HCT116 (cell line): Measurements from ENCODE around the gene MRPL41.

Source experiments
- CBX3 ChIP-seq: IDR thresholded peaks from 2 replicates; pipeline ENCODE4 v1.6.1; 2012; ENCODE audit warnings: low read depth
- CEBPB ChIP-seq: IDR thresholded peaks from 2 replicates; pipeline ENCODE4 v1.6.1; 2012; ENCODE audit warnings: low read depth
- EZH2 ChIP-seq: fragments of 200-600 bp; sonication (generic); IDR thresholded peaks from 2 replicates; pipeline ENCODE4 v1.6.1; 2017; ENCODE audit warnings: antibody characterized with exemption, mixed run types
- EZH2phosphoT487 ChIP-seq: fragments of 200-600 bp; IDR thresholded peaks from 2 replicates; pipeline ENCODE4 v1.6.1; 2018; ENCODE audit warnings: antibody characterized with exemption, borderline replicate concordance
- POLR2A ChIP-seq: IDR thresholded peaks from 2 replicates; pipeline ENCODE4 v1.7.0; 2011; ENCODE audit warnings: borderline replicate concordance; ENCODE audit not compliant: insufficient read depth, insufficient read length; ENCODE audit errors: extremely low read depth
- POLR2AphosphoS5 ChIP-seq: IDR thresholded peaks from 2 replicates; pipeline ENCODE4 v1.6.1; 2011; ENCODE audit warnings: mild to moderate bottlenecking, low read depth, low read length, moderate library complexity
- RAD21 ChIP-seq: IDR thresholded peaks from 2 replicates; pipeline ENCODE4 v1.6.1; 2012; ENCODE audit warnings: low read depth, mild to moderate bottlenecking
- SP1 ChIP-seq: IDR thresholded peaks from 2 replicates; pipeline ENCODE4 v1.6.1; 2012; ENCODE audit warnings: low read depth
- SRF ChIP-seq: IDR thresholded peaks from 2 replicates; pipeline ENCODE4 v1.6.1; 2012; ENCODE audit warnings: low read depth
- ZNF274 ChIP-seq: fragments of 200-500 bp; sonication (Bioruptor generic); IDR thresholded peaks from 2 replicates; pipeline ENCODE4 v1.6.1; 2014; ENCODE audit warnings: mild to moderate bottlenecking, low read depth, low read length, inconsistent platforms
- TF ChIP-seq, protein P1 (sequence below), 3 experiments: fragments of 200-600 bp in 1 of 3; sonication (generic) in 1 of 3; IDR thresholded peaks in 2 of 3; conservative IDR thresholded peaks in 1 of 3; 2 replicates each; pipeline ENCODE4 v1.5.1; 2012 to 2017; ENCODE audit warnings: low read depth in 2 of 3, low read length in 2 of 3, antibody characterized with exemption in 1 of 3, borderline replicate concordance in 1 of 3, control low read depth in 1 of 3, mild to moderate bottlenecking in 1 of 3, mixed read lengths in 1 of 3, mixed run types in 1 of 3, moderate library complexity in 1 of 3; ENCODE audit not compliant: insufficient read depth in 1 of 3
- TF ChIP-seq, protein P2 (sequence below): IDR thresholded peaks from 2 replicates; pipeline ENCODE4 v1.6.1; 2012; ENCODE audit warnings: low read depth

DNA sequence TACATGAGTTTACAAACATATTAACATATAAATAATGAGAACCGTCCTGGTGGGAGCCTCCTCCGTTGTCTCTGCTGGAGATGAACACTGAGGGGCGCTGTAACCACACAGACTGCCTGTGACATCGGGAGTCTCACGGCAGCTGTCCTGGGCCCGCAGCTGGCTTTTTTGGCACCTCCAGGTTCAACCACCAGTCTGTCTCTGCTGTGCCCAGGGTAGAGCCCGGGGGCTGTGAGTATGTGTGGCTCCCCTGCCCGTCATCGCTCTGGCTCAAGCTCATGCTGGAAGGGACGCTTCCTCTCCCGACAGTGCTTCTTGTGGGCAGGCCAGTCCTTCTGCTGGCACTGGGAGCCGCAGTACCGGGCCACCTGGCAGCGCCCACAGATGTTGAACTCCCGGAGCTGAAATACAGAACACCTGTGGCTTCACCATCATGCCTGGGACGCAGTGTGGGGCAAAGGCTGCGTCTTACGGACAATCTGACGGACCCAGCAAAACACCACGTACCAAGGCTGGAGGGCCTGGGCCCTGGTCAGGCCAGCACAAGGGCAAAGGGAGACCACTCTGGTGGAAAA is 30.7 kb downstream of the MRPL41 start:
- no peak for TF ChIP-seq EZH2
- TF ChIP-seq CBX3, result no peak
- TF ChIP-seq RAD21, result peak; percentile 83
- TF ChIP-seq ZNF274, result no peak
- TF ChIP-seq SRF, result no peak
- no peak for TF ChIP-seq POLR2AphosphoS5
- TF ChIP-seq, protein P1, sequence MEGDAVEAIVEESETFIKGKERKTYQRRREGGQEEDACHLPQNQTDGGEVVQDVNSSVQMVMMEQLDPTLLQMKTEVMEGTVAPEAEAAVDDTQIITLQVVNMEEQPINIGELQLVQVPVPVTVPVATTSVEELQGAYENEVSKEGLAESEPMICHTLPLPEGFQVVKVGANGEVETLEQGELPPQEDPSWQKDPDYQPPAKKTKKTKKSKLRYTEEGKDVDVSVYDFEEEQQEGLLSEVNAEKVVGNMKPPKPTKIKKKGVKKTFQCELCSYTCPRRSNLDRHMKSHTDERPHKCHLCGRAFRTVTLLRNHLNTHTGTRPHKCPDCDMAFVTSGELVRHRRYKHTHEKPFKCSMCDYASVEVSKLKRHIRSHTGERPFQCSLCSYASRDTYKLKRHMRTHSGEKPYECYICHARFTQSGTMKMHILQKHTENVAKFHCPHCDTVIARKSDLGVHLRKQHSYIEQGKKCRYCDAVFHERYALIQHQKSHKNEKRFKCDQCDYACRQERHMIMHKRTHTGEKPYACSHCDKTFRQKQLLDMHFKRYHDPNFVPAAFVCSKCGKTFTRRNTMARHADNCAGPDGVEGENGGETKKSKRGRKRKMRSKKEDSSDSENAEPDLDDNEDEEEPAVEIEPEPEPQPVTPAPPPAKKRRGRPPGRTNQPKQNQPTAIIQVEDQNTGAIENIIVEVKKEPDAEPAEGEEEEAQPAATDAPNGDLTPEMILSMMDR (IDR thresholded peaks at IDR 0.05 in 2 of 3, conservative IDR thresholded peaks at IDR 0.05 in 1 of 3; ENCODE audit: borderline replicate concordance in 1 of 3, insufficient read depth in 1 of 3, low read depth in 2 of 3, low read length in 2 of 3), result peak; percentile 55 to 66 (median 58); a peak in 5 of 6 replicates
- TF ChIP-seq, protein P2, sequence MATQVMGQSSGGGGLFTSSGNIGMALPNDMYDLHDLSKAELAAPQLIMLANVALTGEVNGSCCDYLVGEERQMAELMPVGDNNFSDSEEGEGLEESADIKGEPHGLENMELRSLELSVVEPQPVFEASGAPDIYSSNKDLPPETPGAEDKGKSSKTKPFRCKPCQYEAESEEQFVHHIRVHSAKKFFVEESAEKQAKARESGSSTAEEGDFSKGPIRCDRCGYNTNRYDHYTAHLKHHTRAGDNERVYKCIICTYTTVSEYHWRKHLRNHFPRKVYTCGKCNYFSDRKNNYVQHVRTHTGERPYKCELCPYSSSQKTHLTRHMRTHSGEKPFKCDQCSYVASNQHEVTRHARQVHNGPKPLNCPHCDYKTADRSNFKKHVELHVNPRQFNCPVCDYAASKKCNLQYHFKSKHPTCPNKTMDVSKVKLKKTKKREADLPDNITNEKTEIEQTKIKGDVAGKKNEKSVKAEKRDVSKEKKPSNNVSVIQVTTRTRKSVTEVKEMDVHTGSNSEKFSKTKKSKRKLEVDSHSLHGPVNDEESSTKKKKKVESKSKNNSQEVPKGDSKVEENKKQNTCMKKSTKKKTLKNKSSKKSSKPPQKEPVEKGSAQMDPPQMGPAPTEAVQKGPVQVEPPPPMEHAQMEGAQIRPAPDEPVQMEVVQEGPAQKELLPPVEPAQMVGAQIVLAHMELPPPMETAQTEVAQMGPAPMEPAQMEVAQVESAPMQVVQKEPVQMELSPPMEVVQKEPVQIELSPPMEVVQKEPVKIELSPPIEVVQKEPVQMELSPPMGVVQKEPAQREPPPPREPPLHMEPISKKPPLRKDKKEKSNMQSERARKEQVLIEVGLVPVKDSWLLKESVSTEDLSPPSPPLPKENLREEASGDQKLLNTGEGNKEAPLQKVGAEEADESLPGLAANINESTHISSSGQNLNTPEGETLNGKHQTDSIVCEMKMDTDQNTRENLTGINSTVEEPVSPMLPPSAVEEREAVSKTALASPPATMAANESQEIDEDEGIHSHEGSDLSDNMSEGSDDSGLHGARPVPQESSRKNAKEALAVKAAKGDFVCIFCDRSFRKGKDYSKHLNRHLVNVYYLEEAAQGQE, result no peak
- TF ChIP-seq CEBPB, result no peak
- no peak for TF ChIP-seq SP1
- no peak for TF ChIP-seq POLR2A
- no peak for TF ChIP-seq EZH2phosphoT487
